SH-SY5Y (cell line): ENCODE results near the gene LRRC8A.

Source experiments
- GATA2 ChIP-seq: IDR thresholded peaks from 2 replicates; pipeline ENCODE4 v1.6.1; 2011; ENCODE audit warnings: mild to moderate bottlenecking, low read depth, low read length
- GATA3 ChIP-seq: IDR thresholded peaks from 2 replicates; pipeline ENCODE4 v1.6.1; 2011; ENCODE audit warnings: low read depth, mild to moderate bottlenecking, low read length, moderate library complexity

GRCh38 chr9:128919402-128920089, 37.6 kb downstream of the LRRC8A start:
- no peak for TF ChIP-seq GATA2
- no peak for TF ChIP-seq GATA3
